ENCODE results near the gene KDM4C.

The KDM4C gene

GRCh38 chr9:6909181-6909580 is 151.4 kb downstream of the KDM4C start:
- DNase-seq, result no peak

- no peak for DNase-seq
Observed at GRCh38 chr9:6910032-6910431, 152.3 kb downstream of the KDM4C start.

DNA sequence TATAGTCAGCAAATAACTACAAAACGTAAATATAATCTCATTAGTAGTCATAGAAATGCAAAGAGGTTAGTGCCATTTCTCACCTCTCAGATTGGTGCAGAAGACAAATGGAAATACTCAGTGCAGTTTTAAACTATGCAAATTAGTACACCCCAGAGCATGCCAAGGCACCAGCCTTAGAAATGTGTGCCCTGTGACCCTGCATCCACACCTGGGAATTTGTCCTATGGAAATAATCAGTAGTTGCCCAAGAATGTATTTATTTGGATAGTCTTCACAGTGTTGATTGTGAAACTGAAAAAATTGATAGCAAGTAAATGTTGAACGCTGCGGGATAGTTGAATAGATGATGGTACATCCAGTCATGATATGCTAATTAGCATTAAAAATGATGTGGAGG is 152.7 kb downstream of the KDM4C start:
- DNase-seq, result no peak

DNA sequence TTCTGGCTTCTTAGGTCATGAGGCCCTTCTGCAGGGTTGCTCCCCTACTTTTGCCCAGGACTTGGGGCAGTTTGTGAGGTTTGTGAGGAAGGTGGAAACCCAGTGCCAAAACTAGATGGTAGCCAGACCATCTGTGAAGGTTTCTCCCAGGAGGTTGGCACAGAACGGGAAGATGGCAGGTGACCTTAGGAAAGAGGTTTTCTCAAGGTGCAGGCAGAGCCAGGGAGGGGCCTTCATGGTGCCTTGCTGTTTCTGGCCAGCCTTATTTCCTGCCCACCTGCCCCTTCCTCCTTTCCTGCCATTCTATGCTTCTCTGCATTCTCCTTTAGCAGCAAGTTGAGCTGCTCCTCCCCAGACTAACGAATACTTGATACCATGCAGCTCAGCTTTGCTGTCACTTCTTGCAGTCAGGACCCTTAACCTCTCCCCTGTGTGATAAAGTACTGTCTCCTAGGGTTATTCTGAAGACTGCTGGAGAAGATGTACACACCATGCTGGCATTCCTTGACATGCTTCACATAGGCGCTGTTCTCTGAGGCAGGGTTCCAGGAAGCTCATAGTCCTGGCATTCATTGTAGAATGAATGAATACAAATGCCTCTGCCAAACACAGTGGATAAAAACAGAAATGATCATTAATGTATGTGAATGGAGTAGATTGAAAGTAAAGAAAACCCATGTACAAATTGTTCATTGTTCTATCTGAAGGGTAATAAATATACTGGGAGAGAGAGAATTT is 154.3 kb downstream of the KDM4C start:
- DNase-seq, result no peak

- no peak for DNase-seq
Observed at GRCh38 chr9:6915635-6916034, 157.9 kb downstream of the KDM4C start.

GRCh38 chr9:6917162-6917561 is 159.4 kb downstream of the KDM4C start:
- no peak for DNase-seq

DNA sequence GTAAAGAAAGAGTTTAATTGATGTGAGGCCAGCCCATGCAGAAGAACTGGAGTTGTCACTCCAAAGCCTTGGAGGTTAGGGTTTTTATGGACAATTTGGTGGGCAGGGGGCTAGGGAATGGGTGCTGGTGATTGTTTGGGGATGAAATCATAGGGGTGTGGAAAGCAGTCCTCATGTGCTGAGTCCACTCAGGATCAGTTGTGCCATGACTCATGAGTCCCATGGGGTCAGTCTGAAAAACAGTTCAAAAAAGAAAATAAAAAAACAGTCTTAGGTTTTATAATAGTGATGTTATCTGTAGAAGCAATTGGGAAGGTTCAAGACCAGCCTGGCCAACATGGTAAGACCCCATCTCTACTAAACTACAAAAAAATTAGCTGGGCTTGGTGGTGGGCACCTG is 162.3 kb downstream of the KDM4C start:
- no peak for DNase-seq

GRCh38 chr9:6921315-6921714 is 163.5 kb downstream of the KDM4C start:
- DNase-seq, result no peak

GRCh38 chr9:6922124-6922676 is 164.4 kb downstream of the KDM4C start:
- no peak for DNase-seq

- DNase-seq, result no peak
Observed at GRCh38 chr9:6922680-6923079, 164.9 kb downstream of the KDM4C start.

- DNase-seq, result no peak
Observed at GRCh38 chr9:6923086-6923485, 165.3 kb downstream of the KDM4C start.

DNA sequence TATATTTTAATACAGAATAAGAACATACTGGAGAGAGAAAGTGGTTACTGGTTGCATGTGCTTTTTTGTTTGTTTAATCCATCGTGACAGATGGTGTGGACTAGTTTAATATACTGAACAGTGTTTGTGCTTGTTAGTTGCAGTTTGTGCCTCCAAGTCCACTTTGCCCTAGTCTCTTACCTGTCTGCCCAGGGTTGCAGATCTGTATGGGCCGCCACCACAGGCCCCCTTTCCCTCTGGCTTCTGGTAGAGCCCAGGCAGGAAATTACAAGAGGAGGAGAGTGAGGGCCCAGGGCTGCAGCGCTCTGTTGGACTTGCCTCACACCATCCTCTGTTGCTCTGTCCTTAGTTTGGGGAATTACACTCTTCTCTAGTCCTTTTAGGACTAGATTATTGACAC is 166.4 kb downstream of the KDM4C start:
- no peak for DNase-seq

DNA sequence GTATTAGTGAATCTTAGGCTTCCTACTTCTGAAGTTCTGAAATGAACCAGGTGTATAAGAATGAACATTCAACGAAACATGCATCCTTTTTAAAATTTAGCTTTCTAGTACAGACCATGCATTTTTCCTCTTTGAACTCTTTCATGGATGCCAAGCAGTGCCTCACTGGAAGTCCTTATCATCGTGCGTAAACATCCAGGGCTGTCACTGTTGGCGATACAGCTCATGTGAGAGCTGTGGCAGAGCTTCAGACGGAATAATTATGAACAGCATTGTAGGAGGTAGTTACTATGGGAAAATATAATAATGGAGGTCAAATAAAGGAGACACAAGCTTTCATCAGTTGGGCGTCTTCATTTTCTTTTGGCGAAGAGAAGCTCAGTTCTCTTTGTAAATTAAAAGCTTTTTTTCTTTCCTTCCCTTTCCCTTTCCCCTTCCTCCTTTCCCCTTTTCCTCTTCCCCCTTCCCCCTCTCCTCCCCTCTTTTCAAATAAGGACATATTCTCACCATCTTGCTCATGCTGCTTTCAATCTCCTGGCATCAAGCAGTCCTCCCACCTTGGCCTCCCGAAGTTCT is 167.3 kb downstream of the KDM4C start:
- no peak for DNase-seq

- DNase-seq, result no peak
Observed at GRCh38 chr9:6925836-6926235, 168.1 kb downstream of the KDM4C start.

DNA sequence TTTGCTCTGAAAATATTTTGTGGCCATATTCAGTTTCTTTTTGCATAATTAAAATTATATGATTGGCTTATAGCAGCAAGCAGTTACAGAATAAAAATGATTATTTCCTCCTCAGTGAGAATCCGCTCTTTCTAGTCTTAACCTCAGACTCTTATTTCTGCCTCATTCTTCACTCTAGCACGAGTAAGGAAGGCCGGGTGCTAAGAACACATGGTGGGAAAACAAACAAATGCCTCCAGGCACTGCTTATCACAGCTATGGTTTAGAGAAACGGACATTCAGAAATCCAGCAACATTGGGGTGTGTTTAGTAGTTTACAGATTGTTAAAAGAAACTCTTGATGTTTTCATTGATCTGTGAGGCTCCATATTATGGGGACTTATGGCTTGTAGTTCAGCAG is 168.7 kb downstream of the KDM4C start:
- no peak for DNase-seq

- DNase-seq, result no peak
Observed at GRCh38 chr9:6927838-6928237, 170.1 kb downstream of the KDM4C start.

- no peak for DNase-seq
Observed at GRCh38 chr9:6928863-6929262, 171.1 kb downstream of the KDM4C start.

DNA sequence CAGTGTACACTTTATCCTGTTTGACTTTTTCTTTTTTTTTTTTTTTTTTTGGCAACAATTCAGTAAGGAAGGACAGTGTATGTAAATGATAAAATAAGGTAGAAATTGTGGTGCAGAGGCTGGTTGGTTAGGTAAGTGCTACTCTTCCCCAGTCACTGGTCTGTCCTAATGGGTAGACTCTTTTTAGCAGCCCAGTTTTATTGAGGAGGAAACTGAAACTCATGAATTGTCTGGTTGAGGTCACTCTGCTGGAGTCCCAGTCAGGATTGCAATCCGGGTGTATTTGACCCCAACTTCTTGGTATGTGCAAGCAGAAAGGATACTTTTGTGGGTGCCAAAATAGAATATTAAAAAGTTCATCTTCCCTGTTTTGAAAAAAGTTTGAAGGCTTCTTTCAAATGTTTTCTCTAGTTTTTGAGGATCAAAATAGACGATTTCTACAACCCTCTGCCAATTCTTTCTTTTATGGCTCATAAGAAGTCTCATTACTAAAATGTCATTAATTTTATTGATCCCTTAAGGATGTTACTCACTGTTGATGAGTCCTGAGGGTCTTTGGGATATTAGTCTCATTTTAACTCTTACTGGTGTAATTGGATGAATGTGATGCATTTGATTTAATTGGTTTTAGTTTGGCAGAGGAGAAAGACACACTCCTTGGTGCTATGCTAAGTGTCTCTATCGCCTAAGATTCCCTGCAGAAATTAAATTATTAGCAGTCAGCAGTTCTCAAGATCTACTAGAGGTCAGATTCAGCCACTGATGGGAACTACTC is 171.9 kb downstream of the KDM4C start:
- DNase-seq, result no peak

DNA sequence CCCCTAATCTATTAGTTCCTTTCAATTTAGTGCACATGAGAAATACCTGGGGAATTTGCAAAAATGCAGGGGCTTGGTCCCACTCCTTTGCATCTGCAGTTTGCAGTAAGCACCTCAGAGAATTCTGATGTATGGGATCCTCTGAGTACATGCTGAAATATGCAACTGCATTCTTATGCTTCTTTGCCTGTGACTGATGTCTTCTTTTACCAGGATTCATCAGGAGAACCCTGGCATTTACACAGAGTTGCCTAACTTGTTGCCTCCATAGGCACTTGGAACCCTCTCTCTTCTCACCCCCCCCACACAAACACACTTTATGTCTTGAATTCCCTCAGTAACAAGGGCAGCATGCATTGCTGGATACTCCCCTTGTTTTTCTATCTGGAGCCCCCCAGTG is 173.1 kb downstream of the KDM4C start:
- no peak for DNase-seq

- DNase-seq, result peak; percentile 35 to 43
Observed at GRCh38 chr9:6931913-6932312, 174.1 kb downstream of the KDM4C start.

- DNase-seq, result no peak
Observed at GRCh38 chr9:6936103-6936502, 178.3 kb downstream of the KDM4C start.

- DNase-seq, result no peak
Observed at GRCh38 chr9:6937209-6937608, 179.4 kb downstream of the KDM4C start.

DNA sequence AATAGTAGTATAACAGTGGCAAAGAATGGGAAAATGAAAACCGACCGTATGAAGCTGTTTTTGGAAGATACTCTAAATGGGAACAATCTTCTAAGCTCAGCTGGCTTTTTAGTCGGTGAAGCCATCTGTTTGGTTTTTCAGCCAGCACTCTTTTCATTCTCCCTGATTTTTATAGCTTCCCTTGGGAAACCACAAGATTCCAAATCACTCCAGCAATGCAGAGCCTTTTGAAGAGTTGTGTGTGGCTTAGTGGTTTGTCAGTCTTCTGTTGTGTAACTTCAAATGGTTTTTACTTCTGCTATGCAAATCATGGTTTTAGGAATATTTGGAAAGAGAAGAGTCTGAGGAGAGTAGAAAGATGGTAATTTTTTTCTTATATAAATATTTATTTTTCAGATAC is 180.7 kb downstream of the KDM4C start:
- no peak for DNase-seq

- DNase-seq, result no peak
Observed at GRCh38 chr9:6938873-6939272, 181.1 kb downstream of the KDM4C start.

Data from activated CD4-positive, alpha-beta T cell treated with anti-CD3 and anti-CD28 coated beads, Interleukin-2, amount 50 U/mL, for 48 hours (primary cell).